Stimulated activated naive CD4-positive, alpha-beta T cell (primary cell): ENCODE results near the gene KCNQ1.

Experiments used
- DNase-seq, 6 experiments: peaks; one replicate each; lab custom pipeline; 2025; lab: John Stamatoyannopoulos, UW

Gene KCNQ1

DNA sequence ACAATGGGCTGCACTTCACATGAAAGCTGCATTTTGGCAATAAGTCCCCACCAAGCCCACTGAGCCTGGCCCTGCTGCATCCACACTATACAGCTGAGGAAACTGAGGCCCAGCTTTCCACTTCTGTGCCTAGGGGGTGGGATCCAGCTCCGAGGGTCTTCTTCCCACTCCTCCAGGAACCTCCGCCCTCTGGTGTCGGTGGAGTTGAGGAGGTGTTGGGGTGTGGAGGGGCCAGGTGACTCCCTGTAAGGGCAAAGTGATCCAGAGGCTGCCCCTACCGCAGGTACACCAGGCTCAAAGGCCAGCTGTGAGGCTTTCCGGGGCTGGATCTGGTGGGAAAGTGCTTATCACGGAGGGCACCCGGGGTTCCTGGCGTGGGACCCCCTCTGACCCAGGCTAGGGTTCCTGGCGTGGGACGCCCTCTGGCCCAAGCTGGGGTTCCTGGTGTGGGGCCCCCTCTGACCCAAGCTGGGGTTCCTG is 125.0 kb downstream of the KCNQ1 start:
- no peak for DNase-seq

DNA sequence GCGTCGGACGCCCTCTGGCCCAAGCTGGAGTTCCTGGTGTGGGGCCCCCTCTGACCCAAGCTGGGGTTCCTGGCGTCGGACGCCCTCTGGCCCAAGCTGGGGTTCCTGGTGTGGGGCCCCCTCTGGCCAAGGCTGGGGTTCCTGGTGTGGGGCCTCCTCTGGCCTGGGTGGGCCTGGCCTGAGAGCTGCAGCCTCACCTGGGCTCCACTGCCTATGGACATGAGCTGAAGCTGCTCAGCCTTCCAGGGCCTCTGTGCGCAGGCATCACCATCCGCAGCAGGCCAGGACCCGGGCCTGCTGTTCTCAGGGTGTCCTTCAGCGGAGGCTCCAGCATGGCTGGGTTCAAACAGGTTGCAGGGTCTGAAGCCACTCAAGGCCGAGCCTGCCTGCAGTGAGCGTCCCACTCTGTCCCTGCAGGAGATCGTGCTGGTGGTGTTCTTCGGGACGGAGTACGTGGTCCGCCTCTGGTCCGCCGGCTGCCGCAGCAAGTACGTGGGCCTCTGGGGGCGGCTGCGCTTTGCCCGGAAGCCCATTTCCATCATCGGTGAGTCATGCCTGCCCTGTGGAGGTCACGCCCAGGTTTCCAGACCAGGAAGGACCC is 125.5 kb downstream of the KCNQ1 start:
- DNase-seq: no peak

DNA sequence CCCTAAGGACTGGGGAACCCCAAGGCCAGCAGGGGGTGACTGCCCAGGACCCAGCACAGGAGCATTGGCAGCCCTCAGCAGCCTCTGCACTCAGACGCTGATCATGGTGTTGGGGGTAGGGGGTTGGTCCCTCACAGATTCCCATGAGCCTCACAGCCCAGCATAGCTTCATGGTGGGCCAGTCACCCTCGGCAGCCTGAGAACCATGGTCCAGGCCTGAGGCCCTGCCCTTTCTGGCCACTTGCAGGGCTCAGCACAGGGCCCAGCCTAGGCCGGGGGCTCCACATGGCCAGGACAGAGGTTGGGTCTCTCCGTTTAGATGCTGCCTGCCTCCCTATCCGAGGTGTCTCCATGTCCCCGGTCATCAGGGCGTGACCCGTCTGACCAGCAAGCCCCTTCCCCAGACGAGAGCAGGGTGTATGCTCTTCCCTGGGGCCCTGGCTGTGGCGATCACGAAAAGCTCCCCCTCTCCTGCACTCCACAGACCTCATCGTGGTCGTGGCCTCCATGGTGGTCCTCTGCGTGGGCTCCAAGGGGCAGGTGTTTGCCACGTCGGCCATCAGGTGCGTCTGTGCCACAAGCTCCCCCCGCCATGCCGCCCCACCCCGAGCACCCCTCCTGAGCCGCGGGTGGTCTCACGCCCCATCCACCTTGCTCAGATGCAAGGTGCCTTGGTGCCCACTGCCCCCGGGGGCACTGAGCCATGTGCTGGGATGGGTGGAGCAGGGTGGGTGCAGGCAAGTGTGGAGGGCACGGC is 126.2 kb downstream of the KCNQ1 start:
- no peak for DNase-seq

DNA sequence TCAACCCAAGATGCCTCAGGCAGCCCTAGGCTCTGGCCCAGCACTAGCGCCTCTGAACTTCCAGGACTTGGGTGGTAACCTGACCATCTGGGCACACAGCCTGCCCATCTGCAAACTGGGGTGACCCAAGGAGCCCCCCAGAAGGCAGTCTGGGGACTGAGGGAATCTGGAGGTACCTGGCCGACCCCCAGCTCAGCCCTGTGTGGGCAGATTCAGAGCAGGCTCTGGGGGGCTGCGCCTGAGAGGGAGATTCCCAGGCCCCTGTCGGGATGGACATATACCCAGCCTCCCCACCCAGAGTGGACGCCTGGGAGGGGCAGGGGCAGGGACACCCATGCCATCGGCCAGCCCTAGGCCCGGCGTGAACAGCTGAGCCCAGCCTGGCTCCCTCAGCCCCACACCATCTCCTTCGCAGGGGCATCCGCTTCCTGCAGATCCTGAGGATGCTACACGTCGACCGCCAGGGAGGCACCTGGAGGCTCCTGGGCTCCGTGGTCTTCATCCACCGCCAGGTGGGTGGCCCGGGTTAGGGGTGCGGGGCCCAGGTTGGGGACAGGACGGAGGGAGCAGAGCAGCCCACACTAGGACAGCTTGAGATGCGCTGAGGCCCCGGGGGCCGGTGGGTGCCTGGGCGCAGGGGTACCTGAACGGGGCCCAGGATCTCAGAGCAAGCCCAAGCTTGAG is 126.9 kb downstream of the KCNQ1 start:
- DNase-seq: no peak

DNA sequence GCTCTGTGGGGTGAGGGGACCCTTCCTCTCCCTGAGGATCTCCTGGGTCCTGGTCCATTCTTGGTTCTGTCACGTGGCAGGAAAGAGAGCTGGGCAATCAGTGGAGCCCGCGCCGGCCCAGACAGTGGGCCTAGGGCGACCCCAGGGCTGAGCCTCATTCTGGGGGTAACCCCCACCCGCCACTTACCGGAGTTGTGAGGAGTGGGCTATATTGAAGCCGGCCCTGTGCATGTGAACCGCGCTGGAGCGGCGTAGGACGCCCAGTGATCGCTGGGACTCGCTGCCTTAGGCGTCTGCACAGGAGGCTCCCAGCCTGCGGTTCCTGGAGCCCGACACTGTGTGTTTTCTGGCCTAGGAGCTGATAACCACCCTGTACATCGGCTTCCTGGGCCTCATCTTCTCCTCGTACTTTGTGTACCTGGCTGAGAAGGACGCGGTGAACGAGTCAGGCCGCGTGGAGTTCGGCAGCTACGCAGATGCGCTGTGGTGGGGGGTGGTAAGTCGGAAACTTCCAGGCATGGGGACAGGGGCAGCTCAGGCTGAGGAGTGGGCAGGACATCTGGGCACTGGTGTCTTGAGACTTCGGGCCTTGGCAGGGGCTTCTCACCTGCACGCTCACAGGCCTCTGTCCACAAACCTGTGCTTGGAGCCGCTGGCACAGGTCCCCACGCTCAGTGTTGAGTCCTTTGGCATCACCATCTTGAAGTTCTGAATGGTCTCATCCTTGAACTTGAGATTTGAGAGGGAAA is 127.9 kb downstream of the KCNQ1 start:
- DNase-seq: no peak

DNA sequence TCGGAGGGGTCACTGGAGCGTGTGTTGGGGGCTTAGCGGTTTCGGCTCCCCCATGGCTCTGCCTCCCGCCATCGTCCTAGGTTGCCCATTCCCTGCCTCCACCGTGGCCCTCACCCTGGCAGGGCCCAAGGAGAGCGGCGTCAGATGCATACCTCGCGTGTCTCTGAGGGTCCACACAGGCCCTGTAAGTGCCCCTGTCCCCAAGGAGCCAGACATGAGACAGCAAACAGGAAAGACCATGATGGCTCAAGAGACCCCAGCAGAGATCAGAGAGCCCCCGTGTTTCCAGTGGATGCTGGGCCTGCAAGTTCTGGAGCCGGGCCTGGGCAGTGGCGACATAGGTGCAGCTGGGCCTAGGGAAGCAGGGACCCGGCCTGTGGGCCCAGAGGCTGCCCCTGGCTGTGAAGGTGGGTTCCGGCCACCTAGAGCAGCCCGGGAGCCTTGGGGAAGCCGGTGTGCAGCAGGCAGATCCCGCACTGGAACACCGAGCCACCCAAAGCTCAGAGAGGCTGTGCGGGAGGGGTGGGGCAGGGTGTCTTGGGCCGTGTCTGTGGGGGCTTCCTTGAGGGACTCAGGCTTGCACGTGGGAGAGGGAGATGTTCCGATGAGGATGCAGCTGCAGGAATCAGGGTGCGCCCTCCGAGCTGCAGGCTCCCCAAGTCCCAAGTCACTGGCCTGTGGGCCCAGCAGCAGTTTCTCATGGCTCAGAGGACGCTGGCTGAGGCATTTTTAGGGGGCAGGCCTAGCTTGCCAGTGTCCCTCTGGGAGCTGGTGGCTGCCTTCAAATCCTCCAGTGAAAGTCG is 128.6 kb downstream of the KCNQ1 start:
- no peak for DNase-seq

DNA sequence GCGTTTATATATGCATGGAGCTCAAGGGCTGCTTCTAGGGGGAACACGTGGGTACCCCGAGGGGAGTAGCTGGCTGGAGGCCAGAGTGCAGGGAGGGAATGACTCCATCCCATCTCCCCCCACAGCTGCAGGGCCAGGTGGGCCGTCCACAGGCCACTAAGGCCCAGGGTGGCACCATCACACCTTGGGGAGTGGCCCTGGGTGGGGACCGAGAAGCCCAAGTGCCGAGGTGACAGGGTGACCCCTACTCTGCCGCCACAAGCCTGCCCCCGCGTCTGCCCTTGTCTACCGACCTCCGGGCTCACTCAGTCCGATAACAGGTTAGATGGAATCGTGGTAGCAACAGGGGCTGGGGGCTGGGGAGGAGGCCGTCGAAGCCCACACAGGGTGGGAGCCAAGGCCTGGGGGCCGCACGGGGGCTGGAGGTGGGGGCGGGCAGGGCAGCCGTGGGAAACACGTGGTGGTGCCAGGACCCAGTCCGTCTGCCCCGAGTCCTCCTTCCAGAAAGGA is 129.3 kb downstream of the KCNQ1 start:
- DNase-seq: no peak

DNA sequence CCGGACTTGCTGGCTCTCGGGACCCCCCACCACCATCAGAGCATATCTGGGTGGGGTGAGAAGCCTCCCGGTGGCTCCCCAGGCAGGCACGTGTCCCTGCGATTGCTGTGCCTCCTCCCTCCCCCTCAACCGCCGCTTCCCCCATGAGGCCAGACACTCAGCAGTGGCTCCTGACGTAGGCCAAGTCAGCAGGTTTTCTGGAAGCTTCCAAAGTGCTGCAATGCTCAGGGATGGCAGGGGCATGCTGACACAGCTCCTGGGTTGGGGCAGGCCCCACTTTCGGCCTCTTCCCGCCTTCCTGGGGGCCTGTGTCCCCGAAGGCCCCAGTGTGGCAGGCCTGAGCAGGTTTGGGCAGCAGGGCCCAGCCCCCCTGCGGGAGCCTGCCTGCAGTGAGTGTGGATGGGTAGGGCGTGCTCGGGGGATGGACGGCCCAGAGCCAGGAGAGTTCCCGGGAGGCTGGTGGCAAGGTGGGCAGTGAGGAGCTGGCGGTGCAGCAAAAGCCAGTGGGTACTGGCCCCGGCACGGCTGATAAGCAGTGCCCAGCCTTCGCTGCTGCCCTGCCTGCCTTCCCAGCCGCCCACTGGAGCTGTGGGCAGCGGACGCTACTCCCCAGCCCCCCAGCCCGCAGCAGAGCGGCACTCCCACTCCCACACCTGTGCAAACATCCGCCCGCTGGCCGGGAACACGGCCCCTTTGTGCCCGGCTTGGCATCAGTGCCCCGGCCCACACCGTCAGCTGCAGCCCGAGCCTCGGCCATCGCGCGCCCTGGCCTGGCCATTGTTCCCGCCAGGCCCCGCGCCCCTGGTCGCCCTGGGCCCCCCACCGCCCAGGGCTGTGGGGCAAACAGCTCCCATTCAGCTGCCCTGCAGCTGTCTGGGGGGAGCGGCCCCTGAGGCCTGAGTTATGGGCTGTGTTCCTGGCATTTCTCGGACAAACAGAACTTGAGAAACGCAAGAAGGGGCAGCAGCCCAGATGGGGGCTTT is 130.0 kb downstream of the KCNQ1 start:
- no peak for DNase-seq

DNA sequence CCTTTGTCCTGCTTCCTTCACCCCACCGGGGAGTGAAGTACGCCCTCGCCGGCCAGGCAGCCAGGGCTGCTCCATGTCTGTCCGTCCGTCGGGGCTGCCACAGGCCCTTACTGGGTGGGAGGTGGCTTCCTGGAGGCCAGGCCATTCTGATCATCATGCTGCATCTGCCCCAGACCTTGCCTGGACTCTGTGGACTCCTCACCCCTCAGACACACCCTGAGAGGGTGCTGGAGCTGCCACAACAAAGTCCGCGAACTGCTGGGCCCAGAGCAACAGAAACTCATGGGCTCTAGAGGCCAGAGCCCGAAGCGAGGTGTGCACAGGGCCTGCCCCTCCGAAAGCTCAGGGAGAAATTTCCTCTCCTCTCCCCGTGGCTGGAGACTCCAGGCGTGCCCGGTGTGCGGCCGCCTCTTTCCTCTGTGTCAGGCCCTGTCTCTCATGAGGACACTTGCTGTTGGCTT is 130.8 kb downstream of the KCNQ1 start:
- DNase-seq: no peak

DNA sequence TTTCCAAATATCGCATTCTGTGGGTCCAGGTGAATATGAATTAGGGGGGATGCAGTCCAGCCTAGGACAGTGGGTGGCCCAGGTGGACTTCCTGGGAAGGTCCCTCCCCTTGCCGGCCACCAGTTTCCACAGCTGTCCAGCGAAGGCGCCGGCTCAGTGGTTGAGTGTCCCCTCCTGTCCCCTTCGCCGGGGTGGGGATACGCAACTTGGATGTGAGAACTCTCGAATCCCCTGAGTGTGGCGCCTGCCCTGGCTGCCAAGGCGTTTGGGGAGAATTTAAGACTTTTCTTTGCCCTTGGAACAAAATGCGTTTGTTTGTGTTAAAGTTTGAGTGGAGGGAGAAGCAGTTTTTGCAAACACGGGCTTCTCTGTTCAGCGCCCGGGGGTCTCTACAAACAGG is 131.3 kb downstream of the KCNQ1 start:
- DNase-seq: no peak

DNA sequence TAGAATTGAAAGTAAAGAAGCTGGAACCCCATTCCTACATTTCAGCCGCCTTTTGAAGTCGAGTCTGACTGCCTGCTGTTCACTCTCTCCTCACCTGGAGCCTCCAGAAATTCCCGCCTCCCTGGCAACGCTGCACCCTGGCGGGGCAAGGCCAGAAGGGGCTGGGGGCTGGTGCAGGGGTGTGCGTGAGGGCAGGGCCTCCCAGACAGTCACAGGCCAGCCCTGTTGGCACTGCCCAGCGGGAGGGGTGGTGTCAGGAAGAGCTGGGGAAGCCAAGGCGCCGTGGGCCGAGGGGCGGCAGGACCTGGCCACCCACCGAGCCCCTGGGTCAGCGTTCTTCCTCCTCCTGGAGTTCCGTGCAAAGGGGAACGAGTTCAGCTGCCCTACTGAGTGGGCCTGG is 131.7 kb downstream of the KCNQ1 start:
- DNase-seq: no peak

DNA sequence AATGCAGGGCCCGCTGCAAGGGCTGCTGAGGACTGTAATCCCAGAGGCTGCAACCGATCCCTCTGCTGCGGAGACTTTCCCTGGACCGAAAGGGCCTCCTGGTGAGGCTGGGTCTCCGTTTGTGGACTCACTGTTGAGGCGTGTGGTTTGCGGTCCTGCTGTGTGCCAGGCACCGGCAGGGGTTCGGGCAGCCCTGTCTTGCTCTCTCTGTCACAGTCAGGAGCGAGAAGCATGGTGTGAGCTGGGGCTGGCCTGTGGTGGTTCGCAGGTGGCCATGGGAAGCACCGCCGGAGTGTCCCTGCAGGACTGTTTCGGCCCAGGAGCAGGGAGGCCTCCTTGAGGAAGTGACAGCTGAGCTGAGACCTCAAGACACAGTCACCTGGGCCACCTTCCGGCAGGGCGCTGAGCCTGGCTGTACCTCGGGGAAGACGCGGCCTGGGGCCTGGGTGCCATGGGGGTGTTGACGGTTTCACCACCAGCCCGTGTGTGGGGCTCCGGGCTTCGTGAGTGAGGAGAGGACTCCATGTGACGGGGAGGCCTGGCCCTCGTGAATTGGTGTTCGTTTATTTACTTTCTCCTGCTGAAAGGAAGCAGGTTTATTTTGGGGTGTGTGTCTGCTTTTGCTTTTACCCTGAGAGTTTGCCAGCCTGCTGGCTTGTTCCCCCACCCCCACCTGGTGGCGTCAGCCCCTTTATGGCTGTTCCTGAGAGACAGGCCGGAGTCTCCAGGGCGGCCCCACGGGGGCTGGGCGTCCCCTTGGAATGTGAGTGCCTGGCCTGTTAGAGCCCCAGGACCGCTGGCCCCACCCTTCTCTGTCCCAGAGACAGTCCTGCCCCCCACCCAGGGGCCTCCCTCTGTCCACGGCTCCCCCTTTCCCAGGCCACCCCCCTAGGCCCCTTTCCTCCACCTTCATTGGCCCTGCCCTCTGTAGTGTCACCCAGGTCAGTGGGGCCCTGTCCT is 132.5 kb downstream of the KCNQ1 start:
- DNase-seq: no peak

DNA sequence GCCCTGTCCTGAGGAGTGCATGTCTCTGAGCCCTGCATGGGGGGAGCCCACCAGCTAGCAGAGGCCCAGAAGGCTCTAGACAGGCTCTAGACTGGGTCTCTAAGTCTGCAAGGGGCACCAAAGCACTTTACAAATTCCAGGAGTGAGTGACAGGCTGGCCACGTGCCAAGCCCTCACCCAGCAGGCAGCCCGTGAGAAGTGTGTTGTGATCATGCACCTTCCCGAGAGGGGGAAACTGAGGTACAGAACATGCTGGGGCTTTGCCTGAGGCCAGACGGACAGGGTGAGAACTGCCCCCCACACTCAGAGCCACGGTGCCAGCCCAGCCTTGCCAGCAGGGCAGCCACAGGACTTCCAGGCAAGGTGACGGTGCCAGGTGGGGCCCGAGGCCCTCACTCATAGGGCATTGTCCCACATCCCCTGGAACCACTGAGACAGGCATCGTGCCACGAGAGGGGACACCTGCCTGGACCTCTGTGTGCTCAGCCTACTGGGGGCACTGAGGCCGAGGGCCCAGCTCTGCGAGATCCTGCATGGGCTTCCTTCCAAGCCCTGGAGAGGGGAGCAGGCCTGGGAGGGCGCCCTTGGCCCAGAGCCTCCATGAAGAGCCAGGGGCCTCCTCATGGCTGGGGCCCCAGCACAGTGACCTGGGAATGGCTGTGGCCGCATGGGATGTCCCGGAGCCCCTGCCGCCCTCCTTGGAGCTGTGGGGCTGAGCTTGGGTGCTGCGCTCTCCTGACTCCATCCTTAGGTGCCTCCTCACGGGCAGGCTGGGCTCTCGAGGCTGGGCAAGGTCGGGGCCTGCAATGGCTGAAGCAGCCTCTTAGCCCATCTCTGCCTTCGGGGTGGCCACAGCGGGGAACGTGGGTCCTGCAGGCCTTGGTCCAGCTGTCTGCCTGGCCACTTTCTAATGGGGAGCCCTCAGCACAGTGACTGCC is 133.5 kb downstream of the KCNQ1 start:
- no peak for DNase-seq

DNA sequence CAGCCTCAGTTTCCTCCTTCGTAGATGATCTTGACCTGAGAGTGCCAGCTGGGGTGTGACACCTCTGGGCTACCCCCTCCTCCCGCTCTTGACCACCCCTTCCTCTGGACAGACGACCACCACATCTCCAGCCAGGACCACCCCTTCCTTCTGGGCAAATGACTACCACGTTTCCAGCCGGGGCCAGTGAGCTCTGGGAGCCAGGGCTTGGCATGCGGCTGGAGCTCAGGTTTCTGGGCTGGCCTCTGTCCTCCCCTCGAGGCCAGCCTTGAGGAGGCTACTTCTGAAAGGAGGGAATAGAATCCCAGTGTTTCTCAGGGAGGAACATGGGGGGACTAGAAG is 134.1 kb downstream of the KCNQ1 start:
- DNase-seq: no peak

DNA sequence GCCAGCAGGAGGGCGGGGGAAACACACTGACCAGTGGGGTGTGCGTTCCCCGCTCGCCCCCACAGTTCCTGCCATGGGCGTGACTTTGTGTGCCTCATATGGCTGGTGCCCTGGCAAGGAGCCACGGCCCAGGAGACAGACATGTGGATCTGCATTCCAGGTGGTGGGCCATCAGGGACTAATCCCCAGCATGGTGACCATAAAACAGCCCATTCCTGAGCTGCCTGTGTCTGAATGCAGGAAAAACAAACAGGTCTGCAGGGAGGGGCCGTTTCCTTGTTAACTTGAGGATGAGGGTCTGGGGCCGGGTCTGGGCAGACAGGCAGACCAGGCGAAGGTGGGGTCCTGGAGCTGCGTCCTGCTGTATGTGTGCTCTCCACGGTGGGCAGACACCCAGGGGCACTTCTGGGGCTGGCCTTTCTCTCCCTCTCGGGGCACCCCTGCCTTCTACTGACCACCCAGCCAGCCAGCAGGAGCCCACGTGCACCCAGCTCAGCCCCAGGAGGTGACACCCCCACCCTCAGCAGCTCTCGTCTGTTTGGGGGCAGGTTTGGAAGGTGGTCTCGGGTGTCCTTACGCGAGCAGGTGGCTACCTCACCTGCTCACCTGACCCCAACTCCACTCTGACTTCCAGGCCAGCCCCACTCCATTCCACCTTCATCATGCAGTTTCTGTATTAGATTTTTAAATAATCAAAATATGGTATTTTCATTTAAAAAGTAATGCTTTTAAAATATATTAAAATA is 134.7 kb downstream of the KCNQ1 start:
- no peak for DNase-seq

DNA sequence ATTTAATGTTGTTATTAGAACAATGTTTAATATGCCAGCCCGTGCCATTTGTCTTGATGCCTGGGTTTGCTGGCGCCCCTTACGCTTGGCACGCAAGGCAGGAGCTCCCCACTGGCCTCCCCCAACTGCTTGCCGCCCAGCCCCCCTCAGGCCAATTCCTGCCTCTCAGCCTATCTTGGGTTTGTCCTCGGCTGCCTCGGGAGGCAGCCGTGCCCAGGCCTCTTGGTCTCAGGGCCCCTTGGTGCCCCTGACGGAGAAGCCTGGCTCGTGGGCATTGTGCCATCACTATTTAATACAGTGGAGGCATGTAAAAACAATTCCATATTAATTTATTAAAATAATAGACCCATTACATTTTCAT is 135.2 kb downstream of the KCNQ1 start:
- DNase-seq: no peak

DNA sequence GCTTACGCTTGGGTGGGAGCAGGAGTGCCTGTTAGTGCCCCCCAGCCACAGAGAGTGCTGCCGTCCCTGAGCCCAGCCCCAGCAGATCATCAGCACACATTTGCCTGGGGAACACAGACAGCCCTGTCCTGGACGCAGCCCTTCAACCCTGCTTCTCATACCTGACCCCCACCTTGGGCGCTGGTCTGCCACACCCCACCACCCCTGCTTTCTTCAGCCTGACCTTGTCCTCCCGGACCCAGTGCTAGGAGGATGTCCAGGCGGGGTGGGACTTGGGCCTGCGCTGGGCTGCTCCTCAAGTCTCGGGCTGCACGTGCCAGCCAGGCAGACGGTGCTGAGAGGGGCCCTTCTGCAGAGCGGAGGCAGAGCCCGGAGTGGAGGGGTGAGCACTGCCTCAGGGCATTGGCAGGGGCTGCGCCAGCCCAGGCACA is 135.8 kb downstream of the KCNQ1 start:
- DNase-seq: no peak
